Ecto neural progenitor cell (in vitro differentiated cells): ENCODE results near the gene AFG3L2.

ENCODE experiments used
- DNase-seq: peaks from one replicate; pipeline ENCODE4 v3.0.0-alpha.2; 2018; ENCODE audit warnings: low spot score

Gene AFG3L2

GRCh38 chr18:12359515-12359927 lies 17.5 kb downstream of the AFG3L2 start:
- DNase-seq = no peak

GRCh38 chr18:12352188-12352587 lies 24.8 kb downstream of the AFG3L2 start:
- no peak for DNase-seq

- no peak for DNase-seq
Measured at GRCh38 chr18:12347895-12348294, 29.1 kb downstream of the AFG3L2 start.

- DNase-seq = no peak
Measured at GRCh38 chr18:12346240-12346565, 30.8 kb downstream of the AFG3L2 start.

GRCh38 chr18:12345491-12346239 lies 31.4 kb downstream of the AFG3L2 start:
- no peak for DNase-seq

- DNase-seq = no peak
Measured at GRCh38 chr18:12342661-12343060, 34.4 kb downstream of the AFG3L2 start.

- DNase-seq = no peak
Measured at GRCh38 chr18:12340945-12341660, 35.9 kb downstream of the AFG3L2 start.

GRCh38 chr18:12338382-12338781 lies 38.6 kb downstream of the AFG3L2 start:
- no peak for DNase-seq

- no peak for DNase-seq
Measured at GRCh38 chr18:12336887-12337286, 40.1 kb downstream of the AFG3L2 start.

- no peak for DNase-seq
Measured at GRCh38 chr18:12336171-12336613, 40.8 kb downstream of the AFG3L2 start.

- DNase-seq = no peak
Measured at GRCh38 chr18:12335503-12335902, 41.5 kb downstream of the AFG3L2 start.

GRCh38 chr18:12334863-12335262 lies 42.2 kb downstream of the AFG3L2 start:
- no peak for DNase-seq

DNA sequence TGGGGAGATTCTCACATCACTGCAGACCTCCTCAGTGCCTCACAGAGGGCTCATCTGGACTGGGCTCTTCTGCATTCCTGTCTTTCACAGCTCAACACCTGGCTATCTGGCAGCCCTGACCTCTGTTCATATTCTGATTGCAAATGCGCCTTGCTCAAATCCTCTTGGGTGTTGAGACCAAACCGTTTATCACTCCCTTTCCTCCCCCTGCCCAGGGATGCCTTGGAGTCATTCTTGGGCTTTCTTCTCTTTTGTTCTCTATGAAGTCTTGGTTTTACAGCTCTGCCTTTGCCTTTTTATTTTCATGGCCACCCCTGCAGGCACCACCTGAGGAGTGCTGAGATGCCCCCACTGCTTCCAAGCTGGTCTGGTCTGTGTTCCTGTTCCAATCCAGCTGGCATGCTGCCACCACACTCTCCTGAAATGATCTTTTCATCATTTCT lies 42.6 kb downstream of the AFG3L2 start:
- DNase-seq = no peak

- DNase-seq = no peak
Measured at GRCh38 chr18:12333506-12334290, 43.3 kb downstream of the AFG3L2 start.

DNA sequence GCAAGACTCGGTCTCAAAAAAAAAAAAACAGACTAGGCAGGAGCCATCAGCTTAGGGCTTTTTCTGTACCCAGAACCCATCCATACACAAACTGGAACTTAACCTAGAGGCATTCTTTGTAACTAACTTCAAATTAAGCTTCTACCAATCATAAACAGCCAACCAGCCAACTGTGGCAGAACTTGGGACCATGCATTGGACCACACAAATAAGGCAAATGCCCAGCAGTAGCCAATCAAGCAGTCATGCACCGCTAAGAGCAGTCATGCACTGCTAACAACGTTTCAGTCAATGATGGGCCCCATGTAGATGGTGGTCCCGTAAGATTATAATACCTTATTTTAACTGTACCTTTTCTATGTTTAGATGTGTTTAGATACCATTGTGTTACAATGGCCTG lies 46.3 kb downstream of the AFG3L2 start:
- DNase-seq = no peak

GRCh38 chr18:12329125-12329698 lies 47.8 kb downstream of the AFG3L2 start:
- DNase-seq = no peak

- no peak for DNase-seq
Measured at GRCh38 chr18:12328179-12328823, 48.7 kb downstream of the AFG3L2 start.

- DNase-seq = peak; percentile 86
Measured at GRCh38 chr18:12327510-12328178, 49.4 kb downstream of the AFG3L2 start.

DNA sequence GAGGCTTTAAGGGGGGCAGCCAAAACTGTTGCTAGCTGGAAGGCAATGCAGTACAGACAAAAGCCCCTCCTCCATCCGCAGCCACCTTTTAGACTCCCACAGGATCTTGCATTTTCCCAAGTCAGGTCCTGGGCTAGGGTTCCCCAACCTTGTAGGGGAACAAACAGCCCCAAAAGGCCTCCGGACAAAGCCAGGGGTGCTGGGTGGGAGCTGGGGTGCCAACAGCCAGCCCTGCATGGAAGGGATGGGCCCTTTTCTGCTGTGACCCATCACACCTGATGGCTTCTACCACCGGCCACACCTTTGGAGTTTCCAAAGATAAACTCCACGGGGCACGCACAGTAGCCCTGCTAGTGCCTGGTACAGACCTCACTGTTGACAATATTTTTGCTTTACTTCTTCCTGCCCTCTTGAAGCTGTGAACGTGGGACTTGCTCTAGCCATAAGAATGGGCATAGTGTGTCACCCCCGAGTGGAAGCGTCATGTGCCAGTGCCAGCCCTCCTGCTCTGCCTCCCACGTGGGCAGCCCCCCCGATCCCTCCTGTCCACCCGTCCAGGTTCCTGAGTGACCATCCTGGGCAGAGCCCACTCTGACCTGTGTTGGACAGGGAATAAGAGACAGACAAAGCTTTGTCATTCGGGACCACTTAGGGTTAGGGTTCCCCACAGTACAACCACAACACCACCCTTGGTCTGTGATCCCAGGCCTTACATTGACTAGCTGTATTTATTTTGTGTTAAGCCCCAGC lies 50.1 kb downstream of the AFG3L2 start:
- no peak for DNase-seq

DNA sequence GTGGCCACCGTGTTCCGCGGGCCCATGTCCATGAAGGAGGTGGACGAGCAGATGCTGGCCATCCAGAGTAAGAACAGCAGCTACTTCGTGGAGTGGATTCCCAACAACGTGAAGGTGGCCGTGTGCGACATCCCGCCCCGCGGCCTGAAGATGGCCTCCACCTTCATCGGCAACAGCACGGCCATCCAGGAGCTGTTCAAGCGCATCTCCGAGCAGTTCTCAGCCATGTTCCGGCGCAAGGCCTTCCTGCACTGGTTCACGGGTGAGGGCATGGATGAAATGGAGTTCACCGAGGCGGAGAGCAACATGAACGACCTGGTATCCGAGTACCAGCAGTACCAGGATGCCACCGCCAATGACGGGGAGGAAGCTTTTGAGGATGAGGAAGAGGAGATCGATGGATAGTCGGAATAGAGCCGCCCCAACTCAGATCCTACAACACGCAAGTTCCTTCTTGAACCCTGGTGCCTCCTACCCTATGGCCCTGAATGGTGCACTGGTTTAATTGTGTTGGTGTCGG lies 51.2 kb downstream of the AFG3L2 start:
- no peak for DNase-seq
